Measurements from ENCODE around the gene TCN2. TPM values are rescaled to one million over a fixed set of nuclear protein-coding genes. Genes with fewer than 3 reads are reported as not detected.

TCN2 gene
- total RNA-seq, 1 donor from 2014 or later, result 2.7 TPM

GRCh38 chr22:30569674-30570202, 37.2 kb upstream of the TCN2 start:
- Mint-ChIP-seq H3K4me3 (ENCODE audit: unreplicated experiment) (no peak overlapping the region), H3K27ac (ENCODE audit: unreplicated experiment) (no peak overlapping the region), H3K36me3 (ENCODE audit: low read depth, unreplicated experiment) (peaks cover 2% of the 10 kb centered on the region), H3K4me1 (ENCODE audit: low read depth, unreplicated experiment) (peaks cover 2% of the 10 kb centered on the region), H3K27me3 (ENCODE audit: low read depth, unreplicated experiment) (peaks cover 29% of the 10 kb centered on the region), H3K9me3 (ENCODE audit: unreplicated experiment) (no peaks in the 10 kb centered on the region)
- Histone ChIP-seq H2AFZ (ENCODE audit: low read depth, low read length) (no peak overlapping the region), H4K20me1 (ENCODE audit: insufficient read depth, low read length) (peaks cover 10% of the 10 kb centered on the region), H3K4me3 (ENCODE audit: insufficient read depth, low read depth, low read length) (no peak overlapping the region), H3K27me3 (ENCODE audit: insufficient read depth, low read length) (peaks cover 14% of the 10 kb centered on the region), H3K4me2 (ENCODE audit: low read length) (no peak overlapping the region), H3K4me1 (ENCODE audit: insufficient read depth, low read length) (peaks cover 1% of the 10 kb centered on the region), H3K9me3 (ENCODE audit: insufficient read depth, low read depth, low read length) (no peaks in the 10 kb centered on the region), H3K9ac (ENCODE audit: low read length) (no peak overlapping the region), H3K27ac (ENCODE audit: low read depth, low read length) (no peak overlapping the region), H3K79me2 (ENCODE audit: insufficient read depth, low read length) (no peaks in the 10 kb centered on the region), H3K36me3 (ENCODE audit: insufficient read depth, low read length) (no peaks in the 10 kb centered on the region)
- no peak for DNase-seq (ENCODE audit: low read depth)
- TF ChIP-seq EZH2 (IDR thresholded peaks at IDR 0.05; ENCODE audit: insufficient read depth, low read length), result no peak
- TF ChIP-seq, protein P1, sequence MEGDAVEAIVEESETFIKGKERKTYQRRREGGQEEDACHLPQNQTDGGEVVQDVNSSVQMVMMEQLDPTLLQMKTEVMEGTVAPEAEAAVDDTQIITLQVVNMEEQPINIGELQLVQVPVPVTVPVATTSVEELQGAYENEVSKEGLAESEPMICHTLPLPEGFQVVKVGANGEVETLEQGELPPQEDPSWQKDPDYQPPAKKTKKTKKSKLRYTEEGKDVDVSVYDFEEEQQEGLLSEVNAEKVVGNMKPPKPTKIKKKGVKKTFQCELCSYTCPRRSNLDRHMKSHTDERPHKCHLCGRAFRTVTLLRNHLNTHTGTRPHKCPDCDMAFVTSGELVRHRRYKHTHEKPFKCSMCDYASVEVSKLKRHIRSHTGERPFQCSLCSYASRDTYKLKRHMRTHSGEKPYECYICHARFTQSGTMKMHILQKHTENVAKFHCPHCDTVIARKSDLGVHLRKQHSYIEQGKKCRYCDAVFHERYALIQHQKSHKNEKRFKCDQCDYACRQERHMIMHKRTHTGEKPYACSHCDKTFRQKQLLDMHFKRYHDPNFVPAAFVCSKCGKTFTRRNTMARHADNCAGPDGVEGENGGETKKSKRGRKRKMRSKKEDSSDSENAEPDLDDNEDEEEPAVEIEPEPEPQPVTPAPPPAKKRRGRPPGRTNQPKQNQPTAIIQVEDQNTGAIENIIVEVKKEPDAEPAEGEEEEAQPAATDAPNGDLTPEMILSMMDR (IDR thresholded peaks at IDR 0.05; ENCODE audit: insufficient read depth, low read depth, low read length), result no peak
- no peak for FAIRE-seq

DNA sequence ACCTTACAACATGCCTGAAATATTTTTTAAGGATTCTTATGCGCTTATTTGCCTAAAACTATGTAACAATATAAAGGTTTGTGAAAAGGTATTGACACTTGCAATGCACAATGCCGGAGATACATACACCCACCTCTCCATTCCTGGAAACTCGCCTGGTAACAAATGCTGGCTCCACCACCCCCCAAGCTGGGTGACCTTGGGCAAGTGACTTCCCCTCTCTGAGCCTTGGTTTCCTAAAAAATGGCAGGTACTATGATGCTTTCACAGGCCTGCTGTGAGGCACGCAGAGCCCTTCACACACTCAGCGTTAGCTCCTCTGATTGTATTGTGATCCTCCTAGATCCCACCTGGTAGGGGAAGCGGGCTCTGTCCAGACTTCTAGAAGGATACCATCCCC, 34.8 kb upstream of the TCN2 start:
- no peak overlapping the region for H3K4me3 ChIP-seq (ENCODE audit: insufficient read depth, low read depth, low read length)

More for the DNA sequence above, 34.8 kb upstream of the TCN2 start:
- Mint-ChIP-seq H3K36me3 (ENCODE audit: low read depth, unreplicated experiment) (peaks cover 9% of the 10 kb centered on the region), H3K27ac (ENCODE audit: unreplicated experiment) (no peak overlapping the region), H3K4me1 (ENCODE audit: low read depth, unreplicated experiment) (peaks cover 5% of the 10 kb centered on the region), H3K27me3 (ENCODE audit: low read depth, unreplicated experiment) (peaks cover 16% of the 10 kb centered on the region), H3K9me3 (ENCODE audit: unreplicated experiment) (no peaks in the 10 kb centered on the region), H3K4me3 (ENCODE audit: unreplicated experiment) (no peak overlapping the region)
- no peaks in the 10 kb centered on the region for H3K9me3 ChIP-seq (ENCODE audit: insufficient read depth, low read depth, low read length)
- H3K27ac ChIP-seq (ENCODE audit: low read depth, low read length), result no peak overlapping the region
- TF ChIP-seq, protein P1 (IDR thresholded peaks at IDR 0.05; ENCODE audit: insufficient read depth, low read depth, low read length), result no peak
- no peak for TF ChIP-seq EZH2 (IDR thresholded peaks at IDR 0.05; ENCODE audit: insufficient read depth, low read length)
- DNase-seq (ENCODE audit: low read depth) (no peak), FAIRE-seq (no peak)
- no peak overlapping the region for H3K9ac ChIP-seq (ENCODE audit: low read length)
- H3K79me2 ChIP-seq (ENCODE audit: insufficient read depth, low read length), result no peaks in the 10 kb centered on the region
- H3K4me1 ChIP-seq (ENCODE audit: insufficient read depth, low read length), result peaks cover 5% of the 10 kb centered on the region
- H3K27me3 ChIP-seq (ENCODE audit: insufficient read depth, low read length), result peaks cover 13% of the 10 kb centered on the region
- peaks cover 10% of the 10 kb centered on the region for H3K36me3 ChIP-seq (ENCODE audit: insufficient read depth, low read length)
- no peak overlapping the region for H2AFZ ChIP-seq (ENCODE audit: low read depth, low read length)
- H3K4me2 ChIP-seq (ENCODE audit: low read length), result no peak overlapping the region
- peaks cover 26% of the 10 kb centered on the region for H4K20me1 ChIP-seq (ENCODE audit: insufficient read depth, low read length)
